ENCODE data around the gene RTEL1. TPM values are rescaled to one million over a fixed set of nuclear protein-coding genes. Genes with fewer than 3 reads are reported as not detected.
"Not testable (repeated sequence)": the region's sequence is repeated elsewhere in the genome, so short reads cannot be mapped to it uniquely, and the experiment has no call there.

RTEL1 gene
- total RNA-seq, 1 donor from 2014 or later: 20.2 TPM

DNA sequence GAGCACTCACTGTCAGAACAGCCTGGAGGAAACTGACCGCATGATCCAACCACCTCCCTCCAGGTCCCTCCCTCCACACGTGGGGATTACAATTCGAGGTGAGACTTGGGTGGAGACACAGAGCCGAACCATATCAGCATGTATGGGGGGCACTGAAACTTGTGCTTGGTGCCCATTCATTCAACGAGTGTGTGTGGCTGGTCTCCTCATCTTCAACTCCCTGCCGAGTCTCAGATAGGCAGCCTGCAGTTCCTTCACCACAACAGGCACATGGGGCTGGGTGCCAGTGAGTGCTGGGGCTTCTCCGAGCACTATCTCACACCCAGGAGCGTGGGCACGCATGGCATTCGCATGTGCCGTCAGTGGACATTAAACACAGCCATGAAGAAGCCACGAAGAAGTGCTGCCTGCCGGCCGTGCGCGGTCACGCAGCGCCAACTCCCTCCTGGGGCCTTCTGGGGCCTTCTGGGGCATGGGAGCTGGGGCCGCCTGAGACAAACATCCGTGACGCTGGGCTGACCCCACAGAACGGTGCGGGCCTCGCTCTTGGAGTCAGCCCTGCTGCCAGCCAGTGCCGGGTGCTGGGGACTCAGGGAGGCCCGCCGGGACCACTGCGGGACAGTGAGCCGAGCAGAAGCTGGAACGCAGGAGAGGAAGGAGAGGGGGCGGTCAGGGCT, 714 bp upstream of the RTEL1 start:
- TF ChIP-seq, protein P1, sequence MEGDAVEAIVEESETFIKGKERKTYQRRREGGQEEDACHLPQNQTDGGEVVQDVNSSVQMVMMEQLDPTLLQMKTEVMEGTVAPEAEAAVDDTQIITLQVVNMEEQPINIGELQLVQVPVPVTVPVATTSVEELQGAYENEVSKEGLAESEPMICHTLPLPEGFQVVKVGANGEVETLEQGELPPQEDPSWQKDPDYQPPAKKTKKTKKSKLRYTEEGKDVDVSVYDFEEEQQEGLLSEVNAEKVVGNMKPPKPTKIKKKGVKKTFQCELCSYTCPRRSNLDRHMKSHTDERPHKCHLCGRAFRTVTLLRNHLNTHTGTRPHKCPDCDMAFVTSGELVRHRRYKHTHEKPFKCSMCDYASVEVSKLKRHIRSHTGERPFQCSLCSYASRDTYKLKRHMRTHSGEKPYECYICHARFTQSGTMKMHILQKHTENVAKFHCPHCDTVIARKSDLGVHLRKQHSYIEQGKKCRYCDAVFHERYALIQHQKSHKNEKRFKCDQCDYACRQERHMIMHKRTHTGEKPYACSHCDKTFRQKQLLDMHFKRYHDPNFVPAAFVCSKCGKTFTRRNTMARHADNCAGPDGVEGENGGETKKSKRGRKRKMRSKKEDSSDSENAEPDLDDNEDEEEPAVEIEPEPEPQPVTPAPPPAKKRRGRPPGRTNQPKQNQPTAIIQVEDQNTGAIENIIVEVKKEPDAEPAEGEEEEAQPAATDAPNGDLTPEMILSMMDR (IDR thresholded peaks at IDR 0.05; ENCODE audit: unreplicated experiment): no peak
- Mint-ChIP-seq H3K4me3 (ENCODE audit: unreplicated experiment) (peak overlapping the region; percentile 96), H3K36me3 (ENCODE audit: low read depth, unreplicated experiment) (no peaks in the 10 kb centered on the region)

DNA sequence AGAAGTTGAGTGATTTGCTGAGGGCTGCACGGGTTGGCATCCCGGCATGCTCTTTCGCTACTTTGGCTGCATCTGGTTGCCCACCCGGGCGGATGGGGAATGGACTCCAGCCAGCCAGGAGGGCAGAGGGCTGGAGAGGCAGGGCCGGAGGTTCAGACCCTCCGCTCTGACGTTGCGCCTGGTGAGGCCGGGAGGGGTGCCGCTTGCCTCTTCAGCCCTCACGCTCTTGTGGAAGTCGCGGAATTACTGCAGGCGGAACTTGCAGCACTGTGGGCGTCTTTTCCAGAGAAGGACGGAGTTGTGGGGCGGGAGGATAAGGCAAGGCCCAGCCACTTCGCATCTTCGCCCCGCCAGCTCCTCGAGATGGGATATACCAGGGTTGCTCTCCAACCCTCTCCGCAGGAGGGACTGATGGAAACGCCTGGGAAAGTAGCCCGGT, 656 bp downstream of the RTEL1 start:
- no peak for DNase-seq (ENCODE audit: low spot score)
- Mint-ChIP-seq H3K4me1 (ENCODE audit: unreplicated experiment) (peaks cover 18% of the 10 kb centered on the region), H3K36me3 (ENCODE audit: low read depth, unreplicated experiment) (no peaks in the 10 kb centered on the region), H3K27me3 (ENCODE audit: unreplicated experiment) (peaks cover 18% of the 10 kb centered on the region), H3K4me3 (ENCODE audit: unreplicated experiment) (peak overlapping the region; percentile 96), H3K27ac (ENCODE audit: unreplicated experiment) (no peak overlapping the region), H3K9me3 (ENCODE audit: unreplicated experiment) (no peaks in the 10 kb centered on the region)
- TF ChIP-seq, protein P1 (IDR thresholded peaks at IDR 0.05; ENCODE audit: unreplicated experiment): no peak

More for the DNA sequence above, 714 bp upstream of the RTEL1 start:
- no peaks in the 10 kb centered on the region for H3K9me3 Mint-ChIP-seq (ENCODE audit: unreplicated experiment)
- no peak for DNase-seq (ENCODE audit: low spot score)
- peaks cover 15% of the 10 kb centered on the region for H3K27me3 Mint-ChIP-seq (ENCODE audit: unreplicated experiment)
- H3K27ac Mint-ChIP-seq (ENCODE audit: unreplicated experiment): no peak overlapping the region
- H3K4me1 Mint-ChIP-seq (ENCODE audit: unreplicated experiment): peaks cover 18% of the 10 kb centered on the region

DNA sequence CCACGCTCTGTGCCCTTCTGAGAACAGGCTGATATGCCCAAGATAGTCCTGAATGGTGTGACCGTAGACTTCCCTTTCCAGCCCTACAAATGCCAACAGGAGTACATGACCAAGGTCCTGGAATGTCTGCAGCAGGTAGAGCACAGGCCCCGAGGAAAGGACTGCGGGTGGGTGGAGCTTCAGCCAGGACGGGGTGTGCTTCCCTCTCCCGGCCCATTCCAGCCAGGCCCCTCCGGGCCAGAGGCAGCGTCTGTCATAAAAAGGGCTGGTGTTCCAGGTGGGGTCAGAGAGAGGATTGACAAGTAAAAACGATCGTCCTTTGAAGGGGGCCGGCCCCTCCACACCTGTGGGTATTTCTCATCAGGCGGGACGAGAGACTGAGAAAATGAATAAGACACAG, 1.3 kb downstream of the RTEL1 start:
- Mint-ChIP-seq H3K27me3 (ENCODE audit: unreplicated experiment) (peaks cover 15% of the 10 kb centered on the region), H3K27ac (ENCODE audit: unreplicated experiment) (no peak overlapping the region), H3K9me3 (ENCODE audit: unreplicated experiment) (no peaks in the 10 kb centered on the region), H3K4me1 (ENCODE audit: unreplicated experiment) (peaks cover 18% of the 10 kb centered on the region), H3K36me3 (ENCODE audit: low read depth, unreplicated experiment) (no peaks in the 10 kb centered on the region), H3K4me3 (ENCODE audit: unreplicated experiment) (peak overlapping the region; percentile 96)
- no peak for DNase-seq (ENCODE audit: low spot score)
- TF ChIP-seq, protein P1 (IDR thresholded peaks at IDR 0.05; ENCODE audit: unreplicated experiment): no peak

DNA sequence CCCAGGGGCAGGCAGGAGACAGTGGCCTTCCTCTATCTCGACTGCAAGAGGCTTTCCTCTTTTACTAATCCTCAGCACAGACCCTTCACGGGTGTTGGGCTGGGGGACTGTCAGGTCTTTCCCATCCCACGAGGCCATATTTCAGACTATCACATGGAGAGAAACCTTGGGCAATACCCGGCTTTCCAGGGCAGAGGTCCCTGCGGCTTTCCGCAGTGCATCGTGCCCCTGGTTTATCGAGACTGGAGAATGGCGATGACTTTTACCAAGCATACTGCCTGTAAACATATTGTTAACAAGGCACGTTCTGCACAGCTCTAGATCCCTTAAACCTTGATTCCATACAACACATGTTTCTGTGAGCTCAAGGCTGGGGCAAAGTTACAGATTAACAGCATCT, 2.1 kb downstream of the RTEL1 start:
- peaks cover 18% of the 10 kb centered on the region for H3K4me1 Mint-ChIP-seq (ENCODE audit: unreplicated experiment)
- H3K9me3 Mint-ChIP-seq (ENCODE audit: unreplicated experiment); H3K36me3 Mint-ChIP-seq (ENCODE audit: low read depth, unreplicated experiment); H3K27ac Mint-ChIP-seq (ENCODE audit: unreplicated experiment); DNase-seq (ENCODE audit: low spot score): not testable (repeated sequence)
- H3K4me3 Mint-ChIP-seq (ENCODE audit: unreplicated experiment): peak overlapping the region; percentile 96
- H3K27me3 Mint-ChIP-seq (ENCODE audit: unreplicated experiment): peaks cover 18% of the 10 kb centered on the region

DNA sequence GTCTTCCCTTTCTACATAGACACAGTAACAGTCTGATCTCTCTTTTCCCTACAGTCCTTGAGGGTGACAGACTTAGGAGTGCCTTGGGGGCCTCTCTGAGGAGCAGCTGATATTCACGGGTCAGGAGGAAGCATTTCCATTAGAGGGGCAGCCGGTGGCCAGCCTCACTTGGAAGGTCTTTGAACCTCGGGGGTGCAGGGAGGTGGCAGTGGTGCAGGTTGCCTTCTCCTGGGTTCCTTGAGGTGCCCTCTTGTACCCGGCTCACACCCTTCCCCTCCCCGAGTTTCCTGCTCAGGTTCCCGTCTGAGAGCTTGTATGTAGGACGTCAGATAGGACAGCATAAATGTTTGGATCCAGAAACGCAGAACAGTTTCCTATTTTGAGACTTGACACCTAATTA, 2.5 kb downstream of the RTEL1 start:
- H3K4me3 Mint-ChIP-seq (ENCODE audit: unreplicated experiment): no peak overlapping the region
- H3K4me1 Mint-ChIP-seq (ENCODE audit: unreplicated experiment): peaks cover 18% of the 10 kb centered on the region
- H3K9me3 Mint-ChIP-seq (ENCODE audit: unreplicated experiment): no peaks in the 10 kb centered on the region
- no peak for DNase-seq (ENCODE audit: low spot score)
- no peak overlapping the region for H3K27ac Mint-ChIP-seq (ENCODE audit: unreplicated experiment)
- TF ChIP-seq, protein P1 (IDR thresholded peaks at IDR 0.05; ENCODE audit: unreplicated experiment): no peak
- H3K36me3 Mint-ChIP-seq (ENCODE audit: low read depth, unreplicated experiment): peaks cover 4% of the 10 kb centered on the region
- peaks cover 18% of the 10 kb centered on the region for H3K27me3 Mint-ChIP-seq (ENCODE audit: unreplicated experiment)

Data from endothelial cell (in vitro differentiated cells).